Mucosa of rectum (tissue), 2 donors: ENCODE data around the gene HLCS.
"Not testable (repeated sequence)": the region's sequence is repeated elsewhere in the genome, so short reads cannot be mapped to it uniquely, and the experiment has no call there.

Source experiments
- H3K27ac ChIP-seq, 2 donors: one replicate each; pipeline ENCODE4 v1.7.0; 2013; ENCODE audit warnings: inconsistent platforms in 2 of 2, low read depth in 2 of 2, low read length in 2 of 2
- H3K27me3 ChIP-seq, 2 donors: one replicate each; pipeline ENCODE4 v1.7.0; 2013; ENCODE audit warnings: low read length in 2 of 2; ENCODE audit not compliant: control insufficient read depth in 2 of 2, insufficient read depth in 2 of 2
- H3K36me3 ChIP-seq, 2 donors: one replicate each; pipeline ENCODE4 v1.7.0; 2013; ENCODE audit warnings: low read length in 2 of 2; ENCODE audit not compliant: control insufficient read depth in 2 of 2, insufficient read depth in 2 of 2
- H3K4me1 ChIP-seq, 2 donors: one replicate each; pipeline ENCODE4 v1.7.0; 2013; ENCODE audit warnings: low read length in 2 of 2, mild to moderate bottlenecking in 1 of 2; ENCODE audit not compliant: control insufficient read depth in 2 of 2, insufficient read depth in 2 of 2
- H3K4me3 ChIP-seq, 2 donors: one replicate each; pipeline ENCODE4 v1.7.0; 2013; ENCODE audit warnings: low read length in 2 of 2
- H3K9ac ChIP-seq, 2 donors: one replicate each; pipeline ENCODE4 v1.7.0; 2013; ENCODE audit warnings: low read length in 2 of 2, low read depth in 1 of 2, mild to moderate bottlenecking in 1 of 2
- H3K9me3 ChIP-seq, 2 donors: one replicate each; pipeline ENCODE4 v1.7.0; 2013; ENCODE audit warnings: low read length in 2 of 2; ENCODE audit not compliant: control insufficient read depth in 2 of 2
- donor health status: healthy.
- donor health status: Normal muscosa, but diverticular disease.

The HLCS gene

GRCh38 chr21:36816026-36816425, 150.4 kb downstream of the HLCS start:
- not testable (repeated sequence) for H3K27me3 ChIP-seq, H3K9me3 ChIP-seq, H3K4me3 ChIP-seq, H3K4me1 ChIP-seq, H3K27ac ChIP-seq, H3K36me3 ChIP-seq, H3K9ac ChIP-seq

GRCh38 chr21:36815284-36815683, 151.2 kb downstream of the HLCS start:
- Histone ChIP-seq H3K27ac (no peak overlapping the region), H3K4me3 (no peak overlapping the region), H3K9me3 (no peaks in the 10 kb centered on the region), H3K36me3 (no peaks in the 10 kb centered on the region), H3K4me1 (no peaks in the 10 kb centered on the region), H3K27me3 (no peaks in the 10 kb centered on the region), H3K9ac (no peak overlapping the region)

- peaks cover 0 to under 1% of the 10 kb centered on the region in 2 donors for H3K4me1 ChIP-seq
- H3K36me3 ChIP-seq = no peaks in the 10 kb centered on the region
- no peak overlapping the region for H3K9ac ChIP-seq
Measured at GRCh38 chr21:36813052-36813451, 153.4 kb downstream of the HLCS start.

GRCh38 chr21:36811762-36812161, 154.7 kb downstream of the HLCS start:
- peaks cover 4 to 7% of the 10 kb centered on the region in 2 donors for H3K4me1 ChIP-seq
- no peaks in the 10 kb centered on the region for H3K27me3 ChIP-seq
- H3K27ac ChIP-seq = no peak overlapping the region
- no peaks in the 10 kb centered on the region for H3K9me3 ChIP-seq
- H3K9ac ChIP-seq = no peak overlapping the region
- H3K4me3 ChIP-seq = no peak overlapping the region
- no peaks in the 10 kb centered on the region for H3K36me3 ChIP-seq

More at GRCh38 chr21:36813052-36813451, 153.4 kb downstream of the HLCS start:
- Histone ChIP-seq H3K9me3 (no peaks in the 10 kb centered on the region), H3K27ac (no peak overlapping the region), H3K27me3 (no peaks in the 10 kb centered on the region), H3K4me3 (no peak overlapping the region)

- H3K9ac ChIP-seq = no peak overlapping the region
- H3K9me3 ChIP-seq = no peaks in the 10 kb centered on the region
- H3K4me3 ChIP-seq = no peak overlapping the region
- no peaks in the 10 kb centered on the region for H3K36me3 ChIP-seq
- H3K4me1 ChIP-seq = peaks cover 4 to 7% of the 10 kb centered on the region in 2 donors
- H3K27me3 ChIP-seq = no peaks in the 10 kb centered on the region
- H3K27ac ChIP-seq = no peak overlapping the region
Measured at GRCh38 chr21:36810443-36810842, 156.0 kb downstream of the HLCS start.

GRCh38 chr21:36807422-36807928, 159.0 kb downstream of the HLCS start:
- Histone ChIP-seq H3K9me3 (no peaks in the 10 kb centered on the region), H3K4me3 (peak overlapping the region; percentile 6 to 9), H3K4me1 (peaks cover 4 to 7% of the 10 kb centered on the region in 2 donors), H3K27me3 (no peaks in the 10 kb centered on the region), H3K36me3 (no peaks in the 10 kb centered on the region), H3K27ac (no peak overlapping the region), H3K9ac (no peak overlapping the region)

GRCh38 chr21:36806103-36806502, 160.4 kb downstream of the HLCS start:
- Histone ChIP-seq H3K4me1 (peaks cover 4 to 7% of the 10 kb centered on the region in 2 donors), H3K27ac (no peak overlapping the region), H3K9ac (no peak overlapping the region), H3K27me3 (no peaks in the 10 kb centered on the region), H3K9me3 (no peaks in the 10 kb centered on the region), H3K36me3 (no peaks in the 10 kb centered on the region), H3K4me3 (no peak overlapping the region)

GRCh38 chr21:36804874-36805611, 161.4 kb downstream of the HLCS start:
- no peaks in the 10 kb centered on the region for H3K36me3 ChIP-seq

GRCh38 chr21:36803816-36804439, 162.5 kb downstream of the HLCS start:
- Histone ChIP-seq H3K27ac (no peak overlapping the region), H3K36me3 (no peaks in the 10 kb centered on the region), H3K9ac (no peak overlapping the region), H3K27me3 (no peaks in the 10 kb centered on the region), H3K4me1 (peaks cover 4 to 7% of the 10 kb centered on the region in 2 donors), H3K4me3 (no peak overlapping the region), H3K9me3 (no peaks in the 10 kb centered on the region)

More at GRCh38 chr21:36804874-36805611, 161.4 kb downstream of the HLCS start:
- Histone ChIP-seq H3K4me1 (peaks cover 4 to 7% of the 10 kb centered on the region in 2 donors), H3K27me3 (no peaks in the 10 kb centered on the region), H3K27ac (no peak overlapping the region), H3K9ac (no peak overlapping the region), H3K9me3 (no peaks in the 10 kb centered on the region), H3K4me3 (no peak overlapping the region)

- Histone ChIP-seq H3K9ac (no peak overlapping the region), H3K4me3 (no peak overlapping the region), H3K36me3 (no peaks in the 10 kb centered on the region), H3K4me1 (peaks cover 4 to 7% of the 10 kb centered on the region in 2 donors), H3K9me3 (peaks cover 0 to 3% of the 10 kb centered on the region in 2 donors), H3K27me3 (no peaks in the 10 kb centered on the region), H3K27ac (no peak overlapping the region)
Measured at GRCh38 chr21:36803051-36803645, 163.3 kb downstream of the HLCS start.
